ENCODE data around the gene SGCG. TPM values are rescaled to one million over a fixed set of nuclear protein-coding genes. Genes with fewer than 3 reads are reported as not detected.

The SGCG gene
- polyA plus RNA-seq, 1 of the 3 experiments (the other 2 are of a cell fraction): not detected

- no peak overlapping the region for H3K4me2 ChIP-seq
- H2AFZ ChIP-seq (ENCODE audit: low read depth): no peak overlapping the region
- DNase-seq: no peak
- TF ChIP-seq RAD21 (IDR thresholded peaks at IDR 0.05; ENCODE audit: low read length) (no peak), TCF12 (IDR thresholded peaks at IDR 0.05) (peak; percentile 64), FOSL2 (IDR thresholded peaks at IDR 0.05; ENCODE audit: borderline replicate concordance, low read depth) (peak; percentile 36; the same call in 1 of the 2 replicates), PBX3 (IDR thresholded peaks at IDR 0.05) (peak; percentile 22; the same call in 1 of the 2 replicates)
- no peaks in the 10 kb centered on the region for H3K27me3 ChIP-seq (ENCODE audit: insufficient read depth)
- H3K9me2 ChIP-seq: no peaks in the 10 kb centered on the region
- WGBS (ENCODE audit: low lambda C conversion rate): 93% methylated on average over 3 of the region's 3 CpGs
- H3F3A ChIP-seq (replicated peaks; ENCODE audit: insufficient read depth): peaks cover 27% of the 10 kb centered on the region
- ChIA-PET POLR2A (no interaction called here), CTCF (interaction anchor here (1.0 kb wide), 1 partner anchor 10 kb away, joined by 3 read pairs; no protein-coding TSS in a partner anchor)
- no peaks in the 10 kb centered on the region for H3K4me1 ChIP-seq (ENCODE audit: control insufficient read depth in 1 of 2, insufficient read depth in 2 of 2, low read depth in 1 of 2, low read length in 1 of 2)
- peaks cover 26% of the 10 kb centered on the region; the same call in 1 of the 2 replicates for H4K20me1 ChIP-seq (ENCODE audit: insufficient read depth)
- no peak overlapping the region for H3K9ac ChIP-seq
- H3K9me3 ChIP-seq: no peaks in the 10 kb centered on the region
- H3K79me2 ChIP-seq (ENCODE audit: insufficient read depth): peaks cover 99% of the 10 kb centered on the region
- peak overlapping the region in 1 of 2 experiments; percentile 30; a peak in 1 of 4 replicates for H3K27ac ChIP-seq (ENCODE audit: low read depth in 2 of 2, low read length in 1 of 2)
- no peak overlapping the region for H3K4me3 ChIP-seq (ENCODE audit: low read depth in 2 of 2, low read length in 1 of 2)
- H3K36me3 ChIP-seq (replicated peaks in 1 of 2; ENCODE audit: control insufficient read depth in 1 of 2, insufficient read depth in 2 of 2, low read length in 1 of 2): peaks cover 59 to 88% of the 10 kb centered on the region in 2 experiments
These were observed 184.9 kb downstream of the SGCG start for GRCh38 chr13:23365652-23366051.

GRCh38 chr13:23367907-23368306 is 187.1 kb downstream of the SGCG start:
- WGBS (ENCODE audit: low lambda C conversion rate): 95% methylated on average over 6 of the region's 6 CpGs
- Histone ChIP-seq H3F3A (replicated peaks; ENCODE audit: insufficient read depth) (peaks cover 18% of the 10 kb centered on the region), H3K9ac (no peak overlapping the region), H3K79me2 (ENCODE audit: insufficient read depth) (peaks cover 99% of the 10 kb centered on the region), H3K4me1 (ENCODE audit: control insufficient read depth in 1 of 2, insufficient read depth in 2 of 2, low read depth in 1 of 2, low read length in 1 of 2) (peaks cover 0 to 2% of the 10 kb centered on the region in 2 experiments; a peak in 2 of 4 replicates), H4K20me1 (ENCODE audit: insufficient read depth) (peaks cover 36% of the 10 kb centered on the region), H3K36me3 (replicated peaks in 1 of 2; ENCODE audit: control insufficient read depth in 1 of 2, insufficient read depth in 2 of 2, low read length in 1 of 2) (peaks cover 66 to 88% of the 10 kb centered on the region in 2 experiments), H3K9me3 (no peaks in the 10 kb centered on the region), H3K27ac (ENCODE audit: low read depth in 2 of 2, low read length in 1 of 2) (no peak overlapping the region), H3K9me2 (no peaks in the 10 kb centered on the region), H3K4me3 (ENCODE audit: low read depth in 2 of 2, low read length in 1 of 2) (no peak overlapping the region), H3K27me3 (ENCODE audit: insufficient read depth) (no peaks in the 10 kb centered on the region), H3K4me2 (no peak overlapping the region), H2AFZ (ENCODE audit: low read depth) (no peak overlapping the region)
- no peak for TF ChIP-seq SMC3 (IDR thresholded peaks at IDR 0.05; ENCODE audit: low read depth, low read length)
- no peak for TF ChIP-seq USF1 (IDR thresholded peaks at IDR 0.05; ENCODE audit: borderline replicate concordance, low read depth)
- no peak for TF ChIP-seq NRF1 (IDR thresholded peaks at IDR 0.05; ENCODE audit: low read depth, low read length)
- TF ChIP-seq EZH2phosphoT487 (IDR thresholded peaks at IDR 0.05; ENCODE audit: borderline replicate concordance, low read depth): no peak
- no peak for TF ChIP-seq FOSL2 (IDR thresholded peaks at IDR 0.05; ENCODE audit: borderline replicate concordance, low read depth)
- TF ChIP-seq RAD21 (IDR thresholded peaks at IDR 0.05; ENCODE audit: low read length): no peak
- TF ChIP-seq USF2 (IDR thresholded peaks at IDR 0.05; ENCODE audit: borderline replicate concordance, low read depth, low read length): no peak
- TF ChIP-seq TAF1 (IDR thresholded peaks at IDR 0.05; ENCODE audit: borderline replicate concordance, low read depth, low read length): no peak
- TF ChIP-seq JUND (IDR thresholded peaks at IDR 0.05): no peak
- no peak for TF ChIP-seq CHD2 (IDR thresholded peaks at IDR 0.05; ENCODE audit: low read length, partially characterized antibody)
- TF ChIP-seq RXRA (IDR thresholded peaks at IDR 0.05; ENCODE audit: borderline replicate concordance, low read depth): no peak
- TF ChIP-seq TEAD4 (IDR thresholded peaks at IDR 0.05; ENCODE audit: borderline replicate concordance, insufficient read depth): no peak
- TF ChIP-seq NFIC (IDR thresholded peaks at IDR 0.05; ENCODE audit: borderline replicate concordance): no peak
- ChIA-PET CTCF (no interaction called here), POLR2A (no interaction called here)
- DNase-seq: no peak
